Measurements from ENCODE around the gene ST3GAL4.
"Not testable (repeated sequence)": the region's sequence is repeated elsewhere in the genome, so short reads cannot be mapped to it uniquely, and the experiment has no call there.

ST3GAL4 gene

GRCh38 chr11:126331286-126331685, 24.2 kb upstream of the ST3GAL4 start:
- no peak for DNase-seq

GRCh38 chr11:126332221-126332711, 23.2 kb upstream of the ST3GAL4 start:
- DNase-seq = no peak

- DNase-seq = no peak
Measured at GRCh38 chr11:126333142-126333541, 22.3 kb upstream of the ST3GAL4 start.

- no peak for DNase-seq
Measured at GRCh38 chr11:126334659-126335462, 20.6 kb upstream of the ST3GAL4 start.

- no peak for DNase-seq
Measured at GRCh38 chr11:126335463-126335760, 20.1 kb upstream of the ST3GAL4 start.

GRCh38 chr11:126336138-126336541, 19.3 kb upstream of the ST3GAL4 start:
- DNase-seq = no peak

- DNase-seq = no peak
Measured at GRCh38 chr11:126336671-126337101, 18.8 kb upstream of the ST3GAL4 start.

GRCh38 chr11:126337126-126337473, 18.4 kb upstream of the ST3GAL4 start:
- DNase-seq = no peak

GRCh38 chr11:126337474-126338241, 17.8 kb upstream of the ST3GAL4 start:
- no peak for DNase-seq

GRCh38 chr11:126338346-126339055, 17.0 kb upstream of the ST3GAL4 start:
- no peak for DNase-seq

GRCh38 chr11:126339073-126339862, 16.2 kb upstream of the ST3GAL4 start:
- no peak for DNase-seq

- DNase-seq = no peak
Measured at GRCh38 chr11:126339863-126340434, 15.5 kb upstream of the ST3GAL4 start.

GRCh38 chr11:126340960-126341606, 14.4 kb upstream of the ST3GAL4 start:
- no peak for DNase-seq

GRCh38 chr11:126341760-126342161, 13.7 kb upstream of the ST3GAL4 start:
- DNase-seq = no peak

- DNase-seq = no peak
Measured at GRCh38 chr11:126343051-126343450, 12.4 kb upstream of the ST3GAL4 start.

- no peak for DNase-seq
Measured at GRCh38 chr11:126344141-126345080, 11.1 kb upstream of the ST3GAL4 start.

GRCh38 chr11:126345283-126345682, 10.2 kb upstream of the ST3GAL4 start:
- no peak for DNase-seq

GRCh38 chr11:126345759-126346585, 9.5 kb upstream of the ST3GAL4 start:
- DNase-seq = peak; percentile 28

- no peak for DNase-seq
Measured at GRCh38 chr11:126346586-126346940, 8.9 kb upstream of the ST3GAL4 start.

GRCh38 chr11:126346946-126347345, 8.5 kb upstream of the ST3GAL4 start:
- DNase-seq = not testable (repeated sequence)

All from activated CD4-positive, alpha-beta T cell treated with anti-CD3 and anti-CD28 coated beads, Interleukin-2, amount 50 U/mL, for 16 hours (primary cell).